ENCODE measurements around the gene STIP1. TPM values are rescaled to one million over a fixed set of nuclear protein-coding genes. Genes with fewer than 3 reads are reported as not detected.
A peak's percentile ranks its signal among the peaks of the same experiment; 100 is the strongest.

The STIP1 gene
- total RNA-seq, 1 experiment from 2014 or later: 101 TPM

DNA sequence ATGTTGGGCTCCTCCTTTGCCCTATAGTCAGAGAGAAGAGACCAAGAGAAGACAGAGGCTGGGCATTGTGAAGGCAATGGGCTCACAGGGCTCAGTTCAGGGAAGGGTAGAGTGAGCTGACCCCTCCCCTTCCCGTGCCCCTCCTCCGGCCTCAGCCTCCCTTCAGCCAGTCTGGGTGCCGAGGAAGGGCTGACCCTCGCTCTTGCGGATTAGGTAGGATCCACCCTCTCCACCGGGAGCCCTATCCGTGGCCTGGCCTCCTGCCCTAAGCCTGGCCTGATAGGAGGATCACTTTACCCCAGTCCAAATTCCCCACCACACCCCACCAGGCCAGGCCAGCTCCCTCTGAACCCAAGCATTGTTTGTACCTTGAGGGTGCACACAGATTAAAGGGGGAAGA lies 62.6 kb downstream of the STIP1 start:
- Histone ChIP-seq H4K20me1 (ENCODE audit: insufficient read depth, low read depth, low read length) (peaks cover 6% of the 10 kb centered on the region; the same call in 1 of the 2 replicates), H3K27me3 (ENCODE audit: low read length) (no peaks in the 10 kb centered on the region), H2AFZ (ENCODE audit: low read length) (no peak overlapping the region), H3K9me2 (replicated peaks; ENCODE audit: insufficient read depth, low read length) (no peaks in the 10 kb centered on the region), H3K4me1 (ENCODE audit: low read length) (peaks cover 59% of the 10 kb centered on the region), H3K27ac (ENCODE audit: low read length) (no peak overlapping the region), H3K79me2 (ENCODE audit: low read length) (peaks cover 26% of the 10 kb centered on the region), H3K4me3 (ENCODE audit: low read length) (no peak overlapping the region), H3K36me3 (ENCODE audit: insufficient read depth, low read length) (peaks cover 3% of the 10 kb centered on the region; the same call in 1 of the 2 replicates), H3K4me2 (ENCODE audit: low read depth, low read length, poor library complexity, severe bottlenecking) (no peak overlapping the region), H3K9me3 (ENCODE audit: low read length) (no peaks in the 10 kb centered on the region), H3K9ac (ENCODE audit: low read length) (no peak overlapping the region)
- no peak for DNase-seq

DNA sequence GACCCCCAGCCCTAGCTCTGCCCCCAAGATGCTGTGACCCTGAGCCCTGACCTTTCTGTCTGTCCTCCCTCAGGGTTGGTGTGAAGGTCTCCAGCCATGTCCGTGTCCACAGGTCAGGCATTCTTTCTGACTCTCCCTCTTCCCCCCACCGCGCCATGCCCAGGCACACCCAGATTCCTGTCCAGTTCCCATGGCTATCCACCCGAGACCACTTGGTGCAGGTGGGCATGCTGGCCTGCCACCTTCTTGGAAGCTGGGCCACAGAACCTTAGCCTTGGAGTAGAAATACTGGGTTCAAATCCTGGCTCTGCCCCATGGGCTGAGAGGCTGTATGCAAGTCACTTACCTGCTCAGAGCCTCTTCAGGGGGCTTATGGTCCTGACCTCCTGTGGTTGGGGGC lies 63.1 kb downstream of the STIP1 start:
- no peak for DNase-seq
- Histone ChIP-seq H3K79me2 (ENCODE audit: low read length) (peaks cover 24% of the 10 kb centered on the region), H4K20me1 (ENCODE audit: insufficient read depth, low read depth, low read length) (peaks cover 6% of the 10 kb centered on the region; the same call in 1 of the 2 replicates), H3K36me3 (ENCODE audit: insufficient read depth, low read length) (no peaks in the 10 kb centered on the region), H2AFZ (ENCODE audit: low read length) (no peak overlapping the region), H3K9me3 (ENCODE audit: low read length) (no peaks in the 10 kb centered on the region), H3K4me1 (ENCODE audit: low read length) (peaks cover 55% of the 10 kb centered on the region), H3K9ac (ENCODE audit: low read length) (no peak overlapping the region), H3K4me2 (ENCODE audit: low read depth, low read length, poor library complexity, severe bottlenecking) (no peak overlapping the region), H3K9me2 (replicated peaks; ENCODE audit: insufficient read depth, low read length) (no peaks in the 10 kb centered on the region), H3K27ac (ENCODE audit: low read length) (no peak overlapping the region), H3K4me3 (ENCODE audit: low read length) (no peak overlapping the region), H3K27me3 (ENCODE audit: low read length) (no peaks in the 10 kb centered on the region)

DNA sequence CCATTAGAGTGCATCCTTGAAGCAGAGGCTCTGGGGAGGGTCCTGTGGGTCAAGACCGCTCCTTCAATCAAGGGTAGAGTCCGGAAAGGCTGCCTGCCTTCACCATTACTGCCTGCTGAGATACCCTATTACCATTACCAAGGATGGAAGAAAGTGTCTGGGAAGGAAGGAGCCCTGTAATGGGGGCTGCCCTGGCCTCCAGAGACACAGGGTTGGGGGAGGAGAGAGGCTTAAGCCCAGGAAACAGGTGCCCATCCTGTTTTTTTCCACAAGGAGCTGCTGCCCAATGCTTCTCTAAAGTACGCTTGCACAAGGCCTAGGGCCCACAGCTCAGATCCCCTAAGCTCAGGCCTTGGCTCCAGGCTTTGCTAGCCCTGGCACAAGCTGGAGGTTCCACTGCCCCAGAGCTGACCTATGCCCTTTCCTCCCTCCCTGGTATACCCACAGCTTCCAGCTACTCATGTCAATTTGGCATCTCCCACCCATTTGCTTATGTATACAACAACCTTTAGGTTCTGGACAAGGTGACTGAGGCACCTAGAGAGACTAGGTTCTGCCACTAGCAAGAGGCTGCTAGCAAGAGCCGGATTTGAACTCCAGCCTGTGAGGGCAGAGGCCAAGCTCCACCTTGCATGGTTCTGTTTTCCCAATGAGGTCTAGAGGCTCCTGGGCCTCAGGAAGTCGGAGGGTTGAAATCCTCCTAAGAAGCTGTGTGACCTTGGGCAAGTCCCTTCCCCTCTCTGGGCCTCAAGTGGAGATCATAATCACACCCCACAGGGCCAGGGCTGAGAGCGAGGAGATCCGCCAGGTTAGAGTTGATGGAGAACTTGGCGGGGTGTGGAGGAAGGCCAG lies 63.8 kb downstream of the STIP1 start:
- DNase-seq: peak; percentile 40
- Histone ChIP-seq H3K9me3 (ENCODE audit: low read length) (no peaks in the 10 kb centered on the region), H3K4me2 (ENCODE audit: low read depth, low read length, poor library complexity, severe bottlenecking) (no peak overlapping the region), H3K9me2 (replicated peaks; ENCODE audit: insufficient read depth, low read length) (no peaks in the 10 kb centered on the region), H3K9ac (ENCODE audit: low read length) (no peak overlapping the region), H3K4me1 (ENCODE audit: low read length) (peaks cover 48% of the 10 kb centered on the region), H2AFZ (ENCODE audit: low read length) (no peak overlapping the region), H3K4me3 (ENCODE audit: low read length) (no peak overlapping the region), H3K27me3 (ENCODE audit: low read length) (no peaks in the 10 kb centered on the region), H3K27ac (ENCODE audit: low read length) (no peak overlapping the region), H3K36me3 (ENCODE audit: insufficient read depth, low read length) (no peaks in the 10 kb centered on the region), H4K20me1 (ENCODE audit: insufficient read depth, low read depth, low read length) (peaks cover 5% of the 10 kb centered on the region; the same call in 1 of the 2 replicates), H3K79me2 (ENCODE audit: low read length) (peaks cover 23% of the 10 kb centered on the region)

DNA sequence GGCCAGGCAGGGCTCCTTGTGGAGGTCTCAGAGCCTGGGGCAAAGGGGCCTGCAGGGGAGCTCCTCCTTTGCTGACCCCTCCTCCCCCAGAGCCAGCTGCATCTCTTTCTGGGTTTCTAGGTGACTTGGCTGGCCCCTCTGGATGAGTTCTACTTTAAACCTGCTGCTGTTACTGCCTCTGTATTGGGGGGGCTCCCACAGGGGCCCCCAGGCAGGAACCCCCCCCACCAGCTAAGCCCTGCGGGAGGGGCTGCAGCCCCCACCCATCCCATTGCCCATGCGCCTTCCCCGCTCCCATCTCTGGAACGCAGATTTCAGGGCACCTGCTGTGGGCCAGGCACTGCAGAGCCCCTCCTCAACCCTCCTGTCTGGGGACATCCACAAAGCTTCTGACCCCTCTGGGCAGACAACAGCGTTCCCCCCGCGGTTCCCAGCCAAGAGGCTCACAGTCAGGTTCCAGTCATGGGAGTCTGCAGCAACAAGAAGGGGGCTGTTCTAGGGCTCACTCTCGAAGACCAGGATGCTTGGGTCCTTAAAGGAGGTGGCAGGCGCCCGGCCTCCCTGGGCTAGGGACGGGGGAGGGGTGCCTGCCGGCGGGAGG lies 64.5 kb downstream of the STIP1 start:
- H3K4me1 ChIP-seq (ENCODE audit: low read length): peaks cover 41% of the 10 kb centered on the region
- H3K36me3 ChIP-seq (ENCODE audit: insufficient read depth, low read length): no peaks in the 10 kb centered on the region
- H3K79me2 ChIP-seq (ENCODE audit: low read length): peaks cover 15% of the 10 kb centered on the region
- peak overlapping the region; percentile 95 for H3K4me3 ChIP-seq (ENCODE audit: low read length)
- no peak for DNase-seq
- peak overlapping the region; percentile 83 for H3K9ac ChIP-seq (ENCODE audit: low read length)
- H3K27me3 ChIP-seq (ENCODE audit: low read length): no peaks in the 10 kb centered on the region
- no peak overlapping the region for H3K27ac ChIP-seq (ENCODE audit: low read length)
- no peaks in the 10 kb centered on the region for H3K9me3 ChIP-seq (ENCODE audit: low read length)
- H2AFZ ChIP-seq (ENCODE audit: low read length): peak overlapping the region; percentile 86
- H4K20me1 ChIP-seq (ENCODE audit: insufficient read depth, low read depth, low read length): no peaks in the 10 kb centered on the region; the same call in 1 of the 2 replicates
- no peaks in the 10 kb centered on the region for H3K9me2 ChIP-seq (replicated peaks; ENCODE audit: insufficient read depth, low read length)
- H3K4me2 ChIP-seq (ENCODE audit: low read depth, low read length, poor library complexity, severe bottlenecking): peak overlapping the region; percentile 84

DNA sequence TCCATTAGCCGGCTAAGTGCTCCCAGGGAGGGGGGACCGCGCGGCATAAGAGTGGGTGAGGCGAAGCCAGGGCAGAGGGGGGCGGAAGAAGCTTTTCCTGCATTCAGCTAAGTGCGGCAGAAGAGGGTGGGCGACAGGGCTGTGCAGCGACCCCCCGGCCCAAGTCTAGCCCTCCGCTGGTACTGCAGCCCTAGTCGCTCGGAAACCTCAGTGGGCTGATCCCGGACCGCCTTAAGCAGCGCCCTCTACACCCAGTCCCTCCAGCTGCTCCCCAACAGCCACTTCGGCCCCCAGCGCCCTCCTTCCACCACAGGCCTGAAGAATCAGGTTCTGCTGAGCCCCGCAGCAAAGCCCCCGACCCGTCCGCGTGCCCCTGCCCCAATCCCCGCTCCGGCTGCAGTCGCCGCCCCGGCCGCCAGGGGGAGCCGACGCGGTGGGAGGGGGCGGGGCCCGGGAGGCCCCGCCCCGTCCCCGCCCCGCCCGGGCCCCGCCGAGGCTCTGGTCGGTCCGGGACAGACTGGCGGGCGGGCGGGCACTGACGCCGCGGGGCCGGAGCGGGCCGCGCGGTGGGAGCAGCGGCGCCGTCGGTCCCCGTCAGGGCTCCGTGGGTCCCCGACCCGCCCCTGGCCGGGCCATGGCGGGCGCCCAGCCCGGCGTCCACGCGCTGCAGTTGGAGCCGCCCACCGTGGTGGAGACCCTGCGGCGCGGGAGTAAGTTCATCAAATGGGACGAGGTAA lies 65.2 kb downstream of the STIP1 start, which contains the start of gene PLCB3:
TSS of gene PLCB3 (plus strand) at position 515 of the 737 bp plus-strand sequence. CDS start at position 635, 120 bp downstream.
- no peaks in the 10 kb centered on the region for H3K36me3 ChIP-seq (ENCODE audit: insufficient read depth, low read length)
- no peaks in the 10 kb centered on the region for H3K9me3 ChIP-seq (ENCODE audit: low read length)
- peak within 1 kb of the TSS; percentile 99 for H3K4me2 ChIP-seq (ENCODE audit: low read depth, low read length, poor library complexity, severe bottlenecking)
- peak within 1 kb of the TSS; percentile 86 for H2AFZ ChIP-seq (ENCODE audit: low read length)
- no peak within 1 kb of the TSS for H3K27ac ChIP-seq (ENCODE audit: low read length)
- H3K9ac ChIP-seq (ENCODE audit: low read length): peak within 1 kb of the TSS; percentile 83
- no peaks in the 10 kb centered on the region for H3K9me2 ChIP-seq (replicated peaks; ENCODE audit: insufficient read depth, low read length)
- H3K4me3 ChIP-seq (ENCODE audit: low read length): peak within 1 kb of the TSS; percentile 95
- H3K79me2 ChIP-seq (ENCODE audit: low read length): peaks cover 9% of the 10 kb centered on the region
- peaks cover 41% of the 10 kb centered on the region for H3K4me1 ChIP-seq (ENCODE audit: low read length)
- H3K27me3 ChIP-seq (ENCODE audit: low read length): no peaks in the 10 kb centered on the region
- DNase-seq: peak; percentile 82
- H4K20me1 ChIP-seq (ENCODE audit: insufficient read depth, low read depth, low read length): no peaks in the 10 kb centered on the region

DNA sequence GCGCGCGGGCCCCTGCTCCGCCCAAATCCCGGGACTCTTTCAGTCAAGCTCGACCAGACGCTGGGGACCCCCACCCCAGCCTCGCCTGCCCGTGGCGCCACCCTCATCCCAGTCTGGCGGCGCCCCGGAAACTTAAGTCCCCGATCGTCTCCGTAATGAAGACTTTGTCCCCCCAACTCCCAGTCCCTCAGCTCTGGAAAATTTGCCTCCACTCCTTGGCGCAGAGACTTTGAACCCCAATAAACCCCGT lies 65.7 kb downstream of the STIP1 start:
- H3K4me2 ChIP-seq (ENCODE audit: low read depth, low read length, poor library complexity, severe bottlenecking): peak overlapping the region; percentile 99
- no peaks in the 10 kb centered on the region for H3K36me3 ChIP-seq (ENCODE audit: insufficient read depth, low read length)
- H3K27ac ChIP-seq (ENCODE audit: low read length): no peak overlapping the region
- peak overlapping the region; percentile 95 for H3K4me3 ChIP-seq (ENCODE audit: low read length)
- DNase-seq: no peak
- peaks cover 7% of the 10 kb centered on the region; the same call in 1 of the 2 replicates for H3K79me2 ChIP-seq (ENCODE audit: low read length)
- H2AFZ ChIP-seq (ENCODE audit: low read length): no peak overlapping the region
- H3K27me3 ChIP-seq (ENCODE audit: low read length): no peaks in the 10 kb centered on the region
- H4K20me1 ChIP-seq (ENCODE audit: insufficient read depth, low read depth, low read length): no peaks in the 10 kb centered on the region
- H3K4me1 ChIP-seq (ENCODE audit: low read length): peaks cover 41% of the 10 kb centered on the region
- no peaks in the 10 kb centered on the region for H3K9me3 ChIP-seq (ENCODE audit: low read length)
- H3K9ac ChIP-seq (ENCODE audit: low read length): peak overlapping the region; percentile 83
- H3K9me2 ChIP-seq (replicated peaks; ENCODE audit: insufficient read depth, low read length): no peaks in the 10 kb centered on the region

DNA sequence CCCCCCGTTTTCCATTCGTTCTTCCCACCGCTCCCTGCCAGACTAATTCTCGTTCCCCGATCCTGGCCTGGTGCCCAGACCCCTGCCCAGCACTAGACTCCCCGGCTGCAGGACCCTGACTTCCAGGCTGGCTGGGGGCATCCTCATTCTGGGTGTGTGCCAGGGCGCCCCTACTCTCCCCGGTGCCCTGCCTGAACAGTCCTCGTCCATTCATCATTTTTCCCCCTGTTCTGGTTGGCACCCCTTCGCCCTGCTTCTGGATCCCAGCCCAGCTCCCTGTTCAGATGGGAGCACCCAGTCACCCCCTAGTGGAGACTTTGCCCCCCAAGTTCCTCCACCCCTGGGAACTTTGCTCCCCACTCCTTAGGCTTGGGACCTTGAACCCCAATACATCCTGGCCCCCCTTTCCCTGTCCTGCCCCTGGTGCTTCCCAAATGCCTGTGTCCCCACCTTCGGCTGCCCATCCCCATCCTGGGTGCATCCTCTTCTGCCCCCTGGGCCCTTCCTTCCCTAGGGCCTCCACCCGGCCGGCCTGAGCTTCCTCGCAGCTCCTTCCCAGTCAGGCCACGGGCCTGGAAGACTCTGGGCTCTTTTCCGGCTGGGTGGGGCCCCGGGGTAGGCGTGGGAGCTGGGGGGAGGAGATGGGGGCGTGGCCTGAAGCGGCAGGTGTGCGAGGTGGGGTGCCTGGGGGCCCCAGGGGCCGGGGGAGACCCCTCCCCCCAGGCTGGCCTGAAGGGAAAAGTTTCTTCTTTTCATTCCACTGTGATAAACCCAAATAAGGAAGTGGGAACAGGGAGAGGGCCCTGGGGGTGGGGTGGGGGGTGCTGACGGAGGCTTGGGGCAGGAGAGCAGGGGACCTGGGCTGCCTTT lies 66.3 kb downstream of the STIP1 start:
- peak; percentile 70 for DNase-seq
- Histone ChIP-seq H3K27ac (ENCODE audit: low read length) (no peak overlapping the region), H3K4me2 (ENCODE audit: low read depth, low read length, poor library complexity, severe bottlenecking) (peak overlapping the region; percentile 99), H3K9me3 (ENCODE audit: low read length) (no peaks in the 10 kb centered on the region), H3K36me3 (ENCODE audit: insufficient read depth, low read length) (no peaks in the 10 kb centered on the region), H3K79me2 (ENCODE audit: low read length) (peaks cover 7% of the 10 kb centered on the region; the same call in 1 of the 2 replicates), H2AFZ (ENCODE audit: low read length) (peak overlapping the region; percentile 50; the same call in 1 of the 2 replicates), H3K27me3 (ENCODE audit: low read length) (no peaks in the 10 kb centered on the region), H3K9ac (ENCODE audit: low read length) (peak overlapping the region; percentile 83), H3K4me3 (ENCODE audit: low read length) (peak overlapping the region; percentile 95), H3K4me1 (ENCODE audit: low read length) (peaks cover 36% of the 10 kb centered on the region), H3K9me2 (replicated peaks; ENCODE audit: insufficient read depth, low read length) (no peaks in the 10 kb centered on the region), H4K20me1 (ENCODE audit: insufficient read depth, low read depth, low read length) (no peaks in the 10 kb centered on the region)
